Thyroid gland (tissue), 4 donors: Measurements from ENCODE around the gene PLCL2. TPM values are rescaled to one million over a fixed set of nuclear protein-coding genes. Genes with fewer than 3 reads are reported as not detected.

ENCODE experiments used
- DNase-seq, 2 donors: peaks; one replicate each; pipeline ENCODE4 v3.0.0-alpha.2; 2019
- H3K27ac ChIP-seq, 3 donors: fragments of 200-600 bp; sonication (generic); 1 replicate in 2 of 3; 2 replicates in 1 of 3; pipeline ENCODE4 v1.5.1; 2016 to 2019; ENCODE audit warnings: mild to moderate bottlenecking in 1 of 3, moderate library complexity in 1 of 3
- H3K27me3 ChIP-seq: fragments of 200-600 bp; sonication (generic); one replicate; pipeline ENCODE4 v1.5.1; 2019
- H3K36me3 ChIP-seq, 2 donors: fragments of 200-600 bp; sonication (generic); one replicate each; pipeline ENCODE4 v1.5.1; 2016 to 2019
- H3K4me1 ChIP-seq, 2 donors: fragments of 200-600 bp; sonication (generic); one replicate each; pipeline ENCODE4 v1.5.1; 2017 to 2019
- H3K4me3 ChIP-seq, 3 donors: fragments of 200-600 bp; sonication (generic); replicated peaks in 1 of 3; 1 replicate in 2 of 3; 2 replicates in 1 of 3; pipeline ENCODE4 v1.5.1; 2016; ENCODE audit warnings: mild to moderate bottlenecking in 1 of 3
- H3K9me3 ChIP-seq: fragments of 200-600 bp; sonication (generic); one replicate; pipeline ENCODE4 v1.5.1; 2017
- POLR2A ChIP-seq, 2 donors: fragments of 450-650 bp; IDR thresholded peaks; one replicate each; pipeline ENCODE4 v1.6.1; 2017; ENCODE audit warnings: antibody characterized with exemption in 2 of 2, mild to moderate bottlenecking in 2 of 2, moderate library complexity in 1 of 2
- WGBS, 2 donors: methylation state at CpG; one replicate each; pipeline ENCODE4 v1.1.5; 2017; 5-methylcytosine and 5-hydroxymethylcytosine counted together
- intact Hi-C: fragments of 100-400 bp; cut with DNase I; formaldehyde crosslinking; loops from one replicate; pipeline ENCODE4 v1.15.1; 2023
- total RNA-seq, 4 donors: library from RNA; depleted of rRNA; stranded (reverse); fragments of >200 nt; gene quantifications; one replicate each; pipeline ENCODE4 v1.2.3, GENCODE V29; 2016
- TF ChIP-seq, protein P1 (sequence below), 6 experiments: fragments of 200-600 bp in 3 of 6; fragments of 450-650 bp in 3 of 6; sonication (generic) in 3 of 6; IDR thresholded peaks; one replicate each; pipeline ENCODE4 v1.5.1; 2016 to 2019; ENCODE audit warnings: antibody characterized with exemption in 6 of 6, mild to moderate bottlenecking in 2 of 6, inconsistent platforms in 1 of 6, moderate library complexity in 1 of 6

Gene PLCL2
- total RNA-seq, 4 donors from 2014 or later, result 6.3 to 15.3 (median 9.3) TPM

DNA sequence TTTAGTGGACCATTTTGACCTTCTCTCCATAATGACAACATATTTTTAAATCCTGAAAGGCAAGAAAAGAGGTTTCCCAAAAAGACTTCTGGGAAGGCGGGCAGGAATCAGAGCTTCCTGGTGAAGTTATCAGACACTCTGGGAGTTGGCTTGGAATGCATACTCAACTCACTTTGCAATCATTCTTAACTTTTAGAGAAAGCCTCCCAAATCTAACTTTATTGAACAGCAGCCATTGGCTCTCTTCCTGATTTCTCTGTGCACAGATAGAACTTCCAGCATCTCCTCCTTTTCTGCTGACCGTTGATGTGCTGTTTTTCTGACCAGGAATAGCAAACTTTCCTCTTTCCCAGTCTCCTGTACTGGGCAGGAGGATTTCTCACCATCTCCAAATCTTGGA lies 44.6 kb downstream of the PLCL2 start:
- intact Hi-C loops, result no loop called here
- WGBS, 2 donors, result 75 to 81% methylated on average over 2 of the region's 2 CpGs
- TF ChIP-seq, protein P1, sequence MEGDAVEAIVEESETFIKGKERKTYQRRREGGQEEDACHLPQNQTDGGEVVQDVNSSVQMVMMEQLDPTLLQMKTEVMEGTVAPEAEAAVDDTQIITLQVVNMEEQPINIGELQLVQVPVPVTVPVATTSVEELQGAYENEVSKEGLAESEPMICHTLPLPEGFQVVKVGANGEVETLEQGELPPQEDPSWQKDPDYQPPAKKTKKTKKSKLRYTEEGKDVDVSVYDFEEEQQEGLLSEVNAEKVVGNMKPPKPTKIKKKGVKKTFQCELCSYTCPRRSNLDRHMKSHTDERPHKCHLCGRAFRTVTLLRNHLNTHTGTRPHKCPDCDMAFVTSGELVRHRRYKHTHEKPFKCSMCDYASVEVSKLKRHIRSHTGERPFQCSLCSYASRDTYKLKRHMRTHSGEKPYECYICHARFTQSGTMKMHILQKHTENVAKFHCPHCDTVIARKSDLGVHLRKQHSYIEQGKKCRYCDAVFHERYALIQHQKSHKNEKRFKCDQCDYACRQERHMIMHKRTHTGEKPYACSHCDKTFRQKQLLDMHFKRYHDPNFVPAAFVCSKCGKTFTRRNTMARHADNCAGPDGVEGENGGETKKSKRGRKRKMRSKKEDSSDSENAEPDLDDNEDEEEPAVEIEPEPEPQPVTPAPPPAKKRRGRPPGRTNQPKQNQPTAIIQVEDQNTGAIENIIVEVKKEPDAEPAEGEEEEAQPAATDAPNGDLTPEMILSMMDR (IDR thresholded peaks at IDR 0.05), result no peak
- TF ChIP-seq POLR2A (IDR thresholded peaks at IDR 0.05), result no peak

DNA sequence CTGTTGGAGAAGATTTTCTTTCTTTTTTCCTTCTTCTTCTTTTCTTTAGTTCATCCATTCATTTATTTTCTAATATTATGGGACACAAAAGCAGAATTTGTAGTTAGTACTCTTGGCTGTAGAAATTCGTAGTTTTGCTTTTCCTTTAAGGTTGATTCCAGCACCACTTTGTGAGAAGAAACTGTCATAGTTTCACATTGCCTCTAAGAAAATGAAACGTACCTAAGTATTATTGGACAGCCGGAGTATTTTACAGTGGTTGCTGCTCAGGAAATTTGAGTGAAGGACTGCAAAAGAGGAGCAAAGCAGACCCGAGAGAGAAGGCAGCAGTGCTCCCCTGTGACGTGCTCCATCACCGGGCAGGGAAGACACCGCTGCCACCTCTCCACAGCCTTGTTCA lies 48.1 kb downstream of the PLCL2 start:
- Histone ChIP-seq H3K27me3 (no peaks in the 10 kb centered on the region), H3K36me3 (no peaks in the 10 kb centered on the region), H3K4me1 (no peaks in the 10 kb centered on the region), H3K27ac (no peak overlapping the region), H3K9me3 (no peaks in the 10 kb centered on the region), H3K4me3 (no peak overlapping the region)
- no peak for DNase-seq
- intact Hi-C loops, result no loop called here
- no peak for TF ChIP-seq POLR2A (IDR thresholded peaks at IDR 0.05)
- TF ChIP-seq, protein P1 (IDR thresholded peaks at IDR 0.05), result no peak
- WGBS, 2 donors, result 60 to 61% methylated on average over 7 of the region's 7 CpGs

More for the DNA sequence above, 44.6 kb downstream of the PLCL2 start:
- Histone ChIP-seq H3K27me3 (no peaks in the 10 kb centered on the region), H3K4me1 (no peaks in the 10 kb centered on the region), H3K4me3 (no peak overlapping the region), H3K36me3 (no peaks in the 10 kb centered on the region), H3K27ac (no peak overlapping the region), H3K9me3 (no peaks in the 10 kb centered on the region)
- no peak for DNase-seq

DNA sequence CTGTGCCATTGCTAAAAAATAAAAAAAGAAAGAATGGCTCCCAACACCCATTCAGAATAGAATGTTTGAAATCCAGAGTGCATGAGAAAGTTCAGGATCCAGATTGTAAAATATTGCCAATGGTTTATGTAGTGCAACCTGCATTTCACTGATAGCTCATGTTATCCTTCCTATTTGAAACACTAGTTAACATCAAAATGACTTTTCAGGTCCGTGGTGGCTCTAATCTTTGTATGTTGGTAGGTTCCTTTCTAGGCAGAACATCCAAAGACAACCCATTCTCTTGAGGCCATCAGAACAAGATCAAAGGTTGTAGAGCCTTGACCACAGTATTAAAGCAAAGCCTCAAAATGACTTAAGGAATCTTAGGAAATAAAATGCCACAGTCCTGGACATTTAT lies 51.0 kb downstream of the PLCL2 start:
- Histone ChIP-seq H3K9me3 (no peaks in the 10 kb centered on the region), H3K4me3 (no peak overlapping the region), H3K27ac (no peak overlapping the region), H3K36me3 (no peaks in the 10 kb centered on the region), H3K4me1 (no peaks in the 10 kb centered on the region), H3K27me3 (no peaks in the 10 kb centered on the region)
- WGBS, 2 donors, result 67 to 71% methylated on average over 1 of the region's 1 CpG
- intact Hi-C loops, result no loop called here
- TF ChIP-seq, protein P1 (IDR thresholded peaks at IDR 0.05), result no peak
- no peak for TF ChIP-seq POLR2A (IDR thresholded peaks at IDR 0.05)
- DNase-seq, result no peak

DNA sequence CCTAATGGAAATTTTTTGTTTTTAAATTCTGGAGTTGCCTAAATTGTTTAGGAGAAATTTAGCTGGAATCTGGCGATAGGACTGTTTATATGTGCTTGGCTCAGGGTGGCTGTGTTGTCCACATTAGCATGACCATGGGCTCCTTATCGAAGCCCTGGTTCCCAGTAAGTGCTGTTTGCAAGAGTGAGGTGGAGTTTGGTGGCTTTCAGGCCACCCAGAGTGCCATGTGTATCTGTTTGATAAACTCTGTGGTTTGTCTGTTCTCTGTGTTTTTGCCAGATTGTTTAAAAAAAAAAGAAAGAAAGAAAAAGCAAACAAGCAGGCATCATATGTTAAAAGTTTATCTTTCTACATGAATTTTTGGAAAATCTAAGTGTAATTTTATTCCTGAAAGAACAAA lies 51.5 kb downstream of the PLCL2 start:
- Histone ChIP-seq H3K27me3 (no peaks in the 10 kb centered on the region), H3K4me3 (no peak overlapping the region), H3K36me3 (no peaks in the 10 kb centered on the region), H3K9me3 (no peaks in the 10 kb centered on the region), H3K27ac (no peak overlapping the region), H3K4me1 (no peaks in the 10 kb centered on the region)
- intact Hi-C loops, result no loop called here
- TF ChIP-seq, protein P1 (IDR thresholded peaks at IDR 0.05), result no peak
- TF ChIP-seq POLR2A (IDR thresholded peaks at IDR 0.05), result no peak
- 77 to 84% methylated on average over 2 of the region's 2 CpGs for WGBS, 2 donors
- DNase-seq, result no peak

DNA sequence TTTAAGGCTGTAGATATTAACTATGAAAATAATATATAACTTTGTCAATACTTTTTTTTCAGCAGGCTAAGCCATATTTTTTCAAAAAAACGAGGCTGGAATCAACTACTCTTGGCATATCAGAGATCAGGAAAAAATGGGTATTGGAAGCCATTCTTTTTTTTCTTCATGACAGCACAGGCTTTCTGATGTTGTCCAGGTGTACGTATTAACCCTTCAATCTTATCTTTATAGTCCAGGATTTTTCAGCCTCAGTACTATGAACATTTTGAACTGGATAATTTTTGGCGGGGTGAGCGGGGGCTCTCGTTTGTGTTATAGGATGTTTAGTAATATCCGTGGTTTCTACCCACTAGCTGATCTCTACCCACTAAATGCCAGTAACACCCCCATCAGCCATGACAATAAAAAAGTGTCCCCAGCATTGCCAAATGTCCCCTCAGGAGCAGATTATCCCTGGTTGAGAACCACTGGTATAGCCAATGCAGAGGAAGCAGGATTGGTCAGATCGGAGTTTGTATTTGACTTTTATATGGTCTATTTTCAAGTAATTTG lies 52.0 kb downstream of the PLCL2 start:
- TF ChIP-seq, protein P1 (IDR thresholded peaks at IDR 0.05), result no peak
- TF ChIP-seq POLR2A (IDR thresholded peaks at IDR 0.05), result no peak
- Histone ChIP-seq H3K27me3 (no peaks in the 10 kb centered on the region), H3K9me3 (no peaks in the 10 kb centered on the region), H3K36me3 (no peaks in the 10 kb centered on the region), H3K4me3 (no peak overlapping the region), H3K27ac (no peak overlapping the region), H3K4me1 (no peaks in the 10 kb centered on the region)
- 90 to 96% methylated on average over 7 of the region's 7 CpGs for WGBS, 2 donors
- intact Hi-C loops, result no loop called here
- no peak for DNase-seq
